Neural cell (in vitro differentiated cells): Measurements from ENCODE around the gene XK. TPM values are rescaled to one million over a fixed set of nuclear protein-coding genes. Genes with fewer than 3 reads are reported as not detected.

Source experiments
- H2AFZ ChIP-seq: fragments of 200-600, 300-800 bp; sonication (generic), shearing (Covaris generic); 2 replicates; pipeline ENCODE4 v1.6.0; 2014; ENCODE audit warnings: low read depth, mild to moderate bottlenecking, antibody characterized with exemption, low read length, moderate library complexity
- H3F3A ChIP-seq: fragments of 200-600 bp; shearing (Covaris generic); 2 replicates; pipeline ENCODE4 v1.6.1; 2016; ENCODE audit warnings: mild to moderate bottlenecking, moderate library complexity, mixed read lengths, antibody characterized with exemption, low read length; ENCODE audit not compliant: insufficient read depth, poor library complexity, severe bottlenecking
- H3K27ac ChIP-seq: fragments of 200-600, 300-800 bp; sonication (generic), shearing (Covaris generic); 2 replicates; pipeline ENCODE4 v1.5.1; 2014; ENCODE audit warnings: mild to moderate bottlenecking, low read length, moderate library complexity
- H3K27me3 ChIP-seq: fragments of 300-800, 200-600 bp; sonication (generic), shearing (Covaris generic); 2 replicates; pipeline ENCODE4 v1.6.0; 2014; ENCODE audit warnings: mild to moderate bottlenecking, low read depth, low read length, moderate library complexity; ENCODE audit not compliant: insufficient read depth
- H3K36me3 ChIP-seq: fragments of 300-800, 200-600 bp; sonication (generic), shearing (Covaris generic); 2 replicates; pipeline ENCODE4 v1.5.1; 2014; ENCODE audit warnings: mild to moderate bottlenecking, antibody characterized with exemption, low read length, moderate library complexity; ENCODE audit not compliant: insufficient read depth
- H3K4me2 ChIP-seq: fragments of 300-800, 200-600 bp; sonication (generic), shearing (Covaris generic); 2 replicates; pipeline ENCODE4 v1.6.0; 2014; ENCODE audit warnings: mild to moderate bottlenecking, low read length
- H3K4me3 ChIP-seq: fragments of 300-800, 200-600 bp; sonication (generic), shearing (Covaris generic); 2 replicates; pipeline ENCODE4 v1.5.1; 2014; ENCODE audit warnings: mild to moderate bottlenecking, low read length, moderate library complexity
- H3K79me2 ChIP-seq: fragments of 200-600 bp; shearing (Covaris generic); replicated peaks from 2 replicates; pipeline ENCODE4 v1.6.0; 2014; ENCODE audit warnings: mild to moderate bottlenecking, low read length, moderate library complexity; ENCODE audit not compliant: insufficient read depth
- H3K9ac ChIP-seq: fragments of 300-800, 200-600 bp; sonication (generic), shearing (Covaris generic); 2 replicates; pipeline ENCODE4 v1.6.1; 2016; ENCODE audit warnings: mild to moderate bottlenecking, low read length, mixed read lengths
- H3K9me2 ChIP-seq: fragments of 200-600 bp; shearing (Covaris generic); 2 replicates; pipeline ENCODE4 v1.6.1; 2016; ENCODE audit warnings: mild to moderate bottlenecking, low read length, mixed read lengths; ENCODE audit not compliant: insufficient read depth
- H3K9me3 ChIP-seq: fragments of 200-600, 300-800 bp; sonication (generic), shearing (Covaris generic); 2 replicates; pipeline ENCODE4 v1.6.1; 2016; ENCODE audit warnings: mild to moderate bottlenecking, mixed run types, low read length, moderate library complexity, mixed read lengths
- H4K20me1 ChIP-seq: fragments of 200-600 bp; shearing (Covaris generic); 2 replicates; pipeline ENCODE4 v1.6.1; 2016; ENCODE audit warnings: mild to moderate bottlenecking, mixed run types; ENCODE audit not compliant: insufficient read depth
- CTCF ChIP-seq: fragments of 450-650 bp; IDR thresholded peaks from 2 replicates; pipeline ENCODE4 v1.5.1; 2014; ENCODE audit warnings: antibody characterized with exemption, mild to moderate bottlenecking, moderate library complexity; ENCODE audit not compliant: poor library complexity, severe bottlenecking
- EP300 ChIP-seq: fragments of 450-650 bp; conservative IDR thresholded peaks from 2 replicates; pipeline ENCODE4 v1.6.1; 2014; ENCODE audit warnings: antibody characterized with exemption, mild to moderate bottlenecking, moderate library complexity; ENCODE audit not compliant: poor library complexity, severe bottlenecking
- EZH2 ChIP-seq: fragments of 200-600, 300-800 bp; shearing (Covaris generic), sonication (generic); IDR thresholded peaks from 2 replicates; pipeline ENCODE4 v1.6.1; 2014; ENCODE audit warnings: antibody characterized with exemption, low read length, borderline replicate concordance, mild to moderate bottlenecking; ENCODE audit not compliant: insufficient read depth, poor library complexity, severe bottlenecking
- MXI1 ChIP-seq: fragments of 450-650 bp; conservative IDR thresholded peaks from 2 replicates; pipeline ENCODE4 v1.6.1; 2014; ENCODE audit warnings: antibody characterized with exemption, mild to moderate bottlenecking; ENCODE audit not compliant: poor library complexity, severe bottlenecking
- POLR2AphosphoS5 ChIP-seq: IDR thresholded peaks from 2 replicates; pipeline ENCODE4 v1.6.1; 2012
- RAD21 ChIP-seq: fragments of 450-650 bp; conservative IDR thresholded peaks from 2 replicates; pipeline ENCODE4 v1.6.1; 2014; ENCODE audit warnings: antibody characterized with exemption, mild to moderate bottlenecking, moderate library complexity
- REST ChIP-seq: IDR thresholded peaks from 2 replicates; pipeline ENCODE4 v1.6.1; 2012; ENCODE audit warnings: borderline replicate concordance
- SMC3 ChIP-seq: fragments of 450-650 bp; conservative IDR thresholded peaks from 2 replicates; pipeline ENCODE4 v1.6.1; 2014; ENCODE audit warnings: antibody characterized with exemption, mild to moderate bottlenecking, moderate library complexity; ENCODE audit not compliant: poor library complexity
- TAF1 ChIP-seq: IDR thresholded peaks from 2 replicates; pipeline ENCODE4 v1.6.1; 2012; ENCODE audit warnings: low read depth
- polyA plus RNA-seq: library from polyadenylated mRNA; depleted of rRNA; stranded (reverse); fragments of >200 nt; gene quantifications from 2 replicates; pipeline ENCODE4 v1.2.3, GENCODE V29; 2014

The XK gene
- polyA plus RNA-seq, 1 donor from 2014 or later: 1.8 TPM

GRCh38 chrX:37677765-37678164 is 7.8 kb upstream of the XK start:
- TF ChIP-seq EP300 (no peak), MXI1 (no peak), REST (no peak), EZH2 (no peak), POLR2AphosphoS5 (no peak), RAD21 (no peak), SMC3 (no peak), CTCF (no peak), TAF1 (no peak)
- no peaks in the 10 kb centered on the region for H3K9me3 ChIP-seq

GRCh38 chrX:37678574-37678973 is 7.0 kb upstream of the XK start:
- no peaks in the 10 kb centered on the region for H3K27me3 ChIP-seq

More at GRCh38 chrX:37677765-37678164, 7.8 kb upstream of the XK start:
- H3K79me2 ChIP-seq: no peaks in the 10 kb centered on the region
- H3K9me2 ChIP-seq: no peaks in the 10 kb centered on the region
- H3K36me3 ChIP-seq: no peaks in the 10 kb centered on the region
- H4K20me1 ChIP-seq: no peaks in the 10 kb centered on the region
- H3K27me3 ChIP-seq: no peaks in the 10 kb centered on the region
- no peak overlapping the region for H3K4me3 ChIP-seq
- H2AFZ ChIP-seq: no peak overlapping the region
- H3K27ac ChIP-seq: no peak overlapping the region
- H3K4me2 ChIP-seq: no peak overlapping the region
- no peaks in the 10 kb centered on the region for H3F3A ChIP-seq
- H3K9ac ChIP-seq: no peak overlapping the region

More at GRCh38 chrX:37678574-37678973, 7.0 kb upstream of the XK start:
- Histone ChIP-seq H3K4me3 (no peak overlapping the region), H2AFZ (no peak overlapping the region), H3F3A (no peaks in the 10 kb centered on the region), H3K9me3 (no peaks in the 10 kb centered on the region), H3K9ac (no peak overlapping the region), H3K79me2 (no peaks in the 10 kb centered on the region), H3K4me2 (no peak overlapping the region), H3K9me2 (no peaks in the 10 kb centered on the region), H3K27ac (no peak overlapping the region), H3K36me3 (no peaks in the 10 kb centered on the region), H4K20me1 (no peaks in the 10 kb centered on the region)
- TF ChIP-seq RAD21 (no peak), MXI1 (no peak), EP300 (no peak), SMC3 (no peak), EZH2 (no peak), REST (no peak), POLR2AphosphoS5 (no peak), CTCF (no peak), TAF1 (no peak)
